ENCODE results near the gene MEGF6. TPM values are rescaled to one million over a fixed set of nuclear protein-coding genes. Genes with fewer than 3 reads are reported as not detected.

Gene MEGF6
- total RNA-seq, 2 donors from 2014 or later = 83.0 to 103 TPM

DNA sequence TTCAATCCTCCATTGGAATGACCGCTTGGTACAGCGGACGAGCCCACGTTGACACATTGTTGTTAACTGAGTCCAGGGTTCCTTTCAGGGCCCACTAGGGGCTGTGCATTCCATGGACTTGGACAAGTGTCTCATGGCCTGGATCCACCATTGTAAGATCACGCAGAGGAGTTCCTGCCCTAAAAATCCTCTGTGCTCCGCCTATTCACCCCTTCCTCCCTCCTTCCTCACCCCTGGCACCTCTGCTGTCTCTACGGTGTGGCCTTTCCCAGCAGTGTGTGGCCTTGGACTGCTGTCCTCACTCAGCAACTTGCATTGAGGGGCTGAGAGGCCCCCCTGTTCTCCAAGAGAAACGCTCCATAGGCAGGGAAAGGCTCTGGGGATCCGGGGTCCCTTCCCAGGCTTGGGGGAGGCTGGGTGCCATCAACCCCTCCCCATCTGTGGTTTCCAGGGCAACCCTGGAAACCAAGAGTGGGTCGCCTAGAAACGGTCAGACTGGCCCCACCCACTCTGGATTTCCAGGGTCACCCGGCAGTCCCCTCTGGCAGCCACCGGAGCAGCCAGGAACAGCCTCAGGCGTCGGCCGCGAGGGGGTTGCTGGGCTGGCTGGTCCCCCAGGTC lies 50.9 kb downstream of the MEGF6 start:
- H3K9ac ChIP-seq (ENCODE audit: extremely low read depth, low read length, poor library complexity, severe bottlenecking) = no peak overlapping the region
- H3K27ac Mint-ChIP-seq = no peak overlapping the region
- no peak for DNase-seq
- H3K27me3 Mint-ChIP-seq (ENCODE audit: insufficient read depth) = no peaks in the 10 kb centered on the region
- H3K36me3 Mint-ChIP-seq (ENCODE audit: low read depth) = no peaks in the 10 kb centered on the region
- H3K9me3 Mint-ChIP-seq = no peaks in the 10 kb centered on the region
- TF ChIP-seq, protein P1, sequence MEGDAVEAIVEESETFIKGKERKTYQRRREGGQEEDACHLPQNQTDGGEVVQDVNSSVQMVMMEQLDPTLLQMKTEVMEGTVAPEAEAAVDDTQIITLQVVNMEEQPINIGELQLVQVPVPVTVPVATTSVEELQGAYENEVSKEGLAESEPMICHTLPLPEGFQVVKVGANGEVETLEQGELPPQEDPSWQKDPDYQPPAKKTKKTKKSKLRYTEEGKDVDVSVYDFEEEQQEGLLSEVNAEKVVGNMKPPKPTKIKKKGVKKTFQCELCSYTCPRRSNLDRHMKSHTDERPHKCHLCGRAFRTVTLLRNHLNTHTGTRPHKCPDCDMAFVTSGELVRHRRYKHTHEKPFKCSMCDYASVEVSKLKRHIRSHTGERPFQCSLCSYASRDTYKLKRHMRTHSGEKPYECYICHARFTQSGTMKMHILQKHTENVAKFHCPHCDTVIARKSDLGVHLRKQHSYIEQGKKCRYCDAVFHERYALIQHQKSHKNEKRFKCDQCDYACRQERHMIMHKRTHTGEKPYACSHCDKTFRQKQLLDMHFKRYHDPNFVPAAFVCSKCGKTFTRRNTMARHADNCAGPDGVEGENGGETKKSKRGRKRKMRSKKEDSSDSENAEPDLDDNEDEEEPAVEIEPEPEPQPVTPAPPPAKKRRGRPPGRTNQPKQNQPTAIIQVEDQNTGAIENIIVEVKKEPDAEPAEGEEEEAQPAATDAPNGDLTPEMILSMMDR (conservative IDR thresholded peaks at IDR 0.05) = no peak
- no peaks in the 10 kb centered on the region for H3K4me1 Mint-ChIP-seq
- no peak overlapping the region for H3K4me3 Mint-ChIP-seq
- H3K9me3 ChIP-seq (ENCODE audit: control insufficient read depth, low read length) = no peaks in the 10 kb centered on the region
- WGBS, 2 experiments (ENCODE audit: insufficient coverage in 1 of 2, insufficient read length in 1 of 2) = 94 to 95% methylated on average over 13 to 17 of the region's 17 CpGs
- no peaks in the 10 kb centered on the region for H3K27me3 ChIP-seq (ENCODE audit: control insufficient read depth, insufficient read depth, low read length, poor library complexity, severe bottlenecking)
- H3K4me3 ChIP-seq (ENCODE audit: low read length) = no peak overlapping the region
- no peaks in the 10 kb centered on the region for H3K36me3 ChIP-seq (ENCODE audit: control insufficient read depth, insufficient read depth, low read length)
- H3K27ac ChIP-seq (ENCODE audit: low read depth, low read length) = no peak overlapping the region
- no peaks in the 10 kb centered on the region for H3K4me1 ChIP-seq (ENCODE audit: control insufficient read depth, insufficient read depth, low read length)

DNA sequence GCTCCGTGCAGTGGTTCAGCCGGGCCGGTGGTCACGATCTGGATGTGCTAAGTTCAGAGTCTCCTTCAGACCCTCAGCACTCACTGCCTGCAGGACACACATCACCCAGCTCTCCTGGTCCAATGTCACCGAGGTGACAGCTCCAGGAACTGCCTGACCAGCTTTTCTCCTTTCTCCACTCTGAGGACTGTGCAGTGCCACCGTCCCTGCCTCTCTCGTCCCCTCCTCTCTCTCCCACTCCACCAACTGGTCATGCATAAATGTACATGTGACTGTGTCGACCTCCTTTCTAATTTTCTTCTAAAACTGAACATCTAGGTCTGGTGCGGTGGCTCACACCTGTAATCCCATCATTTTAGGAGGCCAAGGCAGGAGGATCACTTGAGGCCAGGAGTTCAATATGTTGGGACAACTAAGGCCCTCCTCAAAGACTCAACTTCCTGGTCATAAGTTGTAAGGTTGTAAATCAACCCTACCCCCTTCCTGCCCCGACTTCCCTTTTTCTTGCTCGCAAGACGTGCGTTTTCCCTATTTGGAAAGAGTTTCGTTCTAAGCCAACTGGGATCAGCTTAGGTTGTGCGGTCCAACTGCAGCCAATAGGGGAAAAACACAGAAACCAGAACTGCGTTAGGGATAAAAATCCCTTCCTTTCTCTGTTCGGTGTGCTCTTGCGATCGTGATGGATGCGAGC lies 53.1 kb downstream of the MEGF6 start:
- Mint-ChIP-seq H3K27ac (no peak overlapping the region), H3K4me1 (no peaks in the 10 kb centered on the region), H3K4me3 (no peak overlapping the region), H3K36me3 (ENCODE audit: low read depth) (no peaks in the 10 kb centered on the region), H3K9me3 (no peaks in the 10 kb centered on the region), H3K27me3 (ENCODE audit: insufficient read depth) (no peaks in the 10 kb centered on the region)
- DNase-seq = no peak
- Histone ChIP-seq H3K36me3 (ENCODE audit: control insufficient read depth, insufficient read depth, low read length) (no peaks in the 10 kb centered on the region), H3K27me3 (ENCODE audit: control insufficient read depth, insufficient read depth, low read length, poor library complexity, severe bottlenecking) (no peaks in the 10 kb centered on the region), H3K4me1 (ENCODE audit: control insufficient read depth, insufficient read depth, low read length) (no peaks in the 10 kb centered on the region), H3K27ac (ENCODE audit: low read depth, low read length) (no peak overlapping the region), H3K9me3 (ENCODE audit: control insufficient read depth, low read length) (no peaks in the 10 kb centered on the region), H3K9ac (ENCODE audit: extremely low read depth, low read length, poor library complexity, severe bottlenecking) (no peak overlapping the region), H3K4me3 (ENCODE audit: low read length) (no peak overlapping the region)
- WGBS, 2 experiments (ENCODE audit: insufficient coverage in 1 of 2, insufficient read length in 1 of 2) = 90 to 94% methylated on average over 15 to 20 of the region's 20 CpGs
- TF ChIP-seq, protein P1 (conservative IDR thresholded peaks at IDR 0.05) = no peak

DNA sequence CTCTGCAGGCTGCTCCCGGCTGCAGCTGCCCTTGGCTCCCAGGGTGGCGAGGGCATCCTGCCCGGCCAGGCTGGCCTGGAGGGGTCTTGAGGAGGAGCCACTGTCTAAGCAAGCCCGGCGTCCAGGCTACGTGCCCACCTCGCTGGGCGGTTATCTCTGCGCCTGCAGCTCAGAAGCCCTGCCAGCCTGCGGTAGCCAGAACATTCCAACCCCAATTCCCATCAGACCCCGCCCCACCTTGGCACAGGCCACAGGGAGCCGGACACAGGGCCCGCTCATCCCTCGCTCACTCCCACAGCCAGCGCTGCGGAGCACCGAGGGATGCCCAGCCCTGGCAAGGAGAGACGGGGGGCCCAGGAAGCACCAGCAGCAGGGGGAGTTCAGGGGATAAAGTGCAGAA lies 53.9 kb downstream of the MEGF6 start:
- no peaks in the 10 kb centered on the region for H3K36me3 ChIP-seq (ENCODE audit: control insufficient read depth, insufficient read depth, low read length)
- H3K4me1 ChIP-seq (ENCODE audit: control insufficient read depth, insufficient read depth, low read length) = no peaks in the 10 kb centered on the region
- TF ChIP-seq, protein P1 (conservative IDR thresholded peaks at IDR 0.05) = no peak
- H3K27me3 ChIP-seq (ENCODE audit: control insufficient read depth, insufficient read depth, low read length, poor library complexity, severe bottlenecking) = no peaks in the 10 kb centered on the region
- 94 to 95% methylated on average over 10 to 18 of the region's 18 CpGs for WGBS, 2 experiments (ENCODE audit: insufficient coverage in 1 of 2, insufficient read length in 1 of 2)
- H3K9me3 ChIP-seq (ENCODE audit: control insufficient read depth, low read length) = no peaks in the 10 kb centered on the region
- no peak overlapping the region for H3K9ac ChIP-seq (ENCODE audit: extremely low read depth, low read length, poor library complexity, severe bottlenecking)
- Mint-ChIP-seq H3K27ac (no peak overlapping the region), H3K4me1 (no peaks in the 10 kb centered on the region), H3K4me3 (no peak overlapping the region), H3K9me3 (no peaks in the 10 kb centered on the region), H3K36me3 (ENCODE audit: low read depth) (no peaks in the 10 kb centered on the region), H3K27me3 (ENCODE audit: insufficient read depth) (no peaks in the 10 kb centered on the region)
- no peak overlapping the region for H3K27ac ChIP-seq (ENCODE audit: low read depth, low read length)
- DNase-seq = no peak
- no peak overlapping the region for H3K4me3 ChIP-seq (ENCODE audit: low read length)
